Adrenal gland (tissue), 5 donors: ENCODE data around the gene CCT4.

Experiments
- CTCF ChIP-seq, 6 experiments: fragments of 450-650 bp in 4 of 6; fragments of 200-600 bp in 2 of 6; sonication (generic) in 1 of 6; IDR thresholded peaks; 1 replicate in 5 of 6; 2 replicates in 1 of 6; pipeline versions ENCODE4 v1.5.1 to v1.8.0; 2016 to 2021; ENCODE audit warnings: antibody characterized with exemption in 6 of 6, mild to moderate bottlenecking in 2 of 6, moderate library complexity in 1 of 6
- POLR2A ChIP-seq, 2 donors: fragments of 450-650 bp; IDR thresholded peaks; one replicate each; pipeline ENCODE4 v1.6.1; 2017; ENCODE audit warnings: antibody characterized with exemption in 2 of 2, mild to moderate bottlenecking in 2 of 2, moderate library complexity in 1 of 2
- donor health status: DM: no; HTN: no; CAD: no.

GRCh38 chr2:61924895-61925663, 36.6 kb upstream of the CCT4 start:
- no peak for TF ChIP-seq CTCF (IDR thresholded peaks at IDR 0.05)
- TF ChIP-seq POLR2A (IDR thresholded peaks at IDR 0.05): no peak
